Bone marrow (tissue), 2 donors: ENCODE data around the gene ZDHHC13.
"Not testable (repeated sequence)": the region's sequence is repeated elsewhere in the genome, so short reads cannot be mapped to it uniquely, and the experiment has no call there.

ENCODE experiments used
- DNase-seq, 2 donors: peaks; one replicate each; lab custom pipeline; 2025; lab: John Stamatoyannopoulos, UW

Gene ZDHHC13

DNA sequence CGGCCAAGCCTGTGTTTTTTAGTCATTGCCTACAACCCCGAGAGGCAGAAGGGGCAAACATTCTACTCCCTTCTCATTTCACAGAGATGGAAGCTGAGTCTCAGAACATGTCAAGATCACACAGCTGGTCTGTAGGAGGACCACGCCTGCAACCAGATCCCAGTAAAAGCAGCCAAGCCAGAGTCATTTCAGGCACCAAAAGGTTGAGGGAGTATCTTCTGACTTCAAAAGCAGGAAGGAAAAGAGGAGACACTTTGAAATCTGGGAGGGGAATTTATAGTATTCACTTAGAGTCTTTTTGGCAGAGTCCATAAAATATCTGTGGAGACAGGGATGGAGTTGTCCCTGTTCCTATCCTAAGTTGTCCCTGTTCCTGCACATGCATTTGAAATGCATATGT lies 17.9 kb upstream of the ZDHHC13 start:
- DNase-seq = no peak

DNA sequence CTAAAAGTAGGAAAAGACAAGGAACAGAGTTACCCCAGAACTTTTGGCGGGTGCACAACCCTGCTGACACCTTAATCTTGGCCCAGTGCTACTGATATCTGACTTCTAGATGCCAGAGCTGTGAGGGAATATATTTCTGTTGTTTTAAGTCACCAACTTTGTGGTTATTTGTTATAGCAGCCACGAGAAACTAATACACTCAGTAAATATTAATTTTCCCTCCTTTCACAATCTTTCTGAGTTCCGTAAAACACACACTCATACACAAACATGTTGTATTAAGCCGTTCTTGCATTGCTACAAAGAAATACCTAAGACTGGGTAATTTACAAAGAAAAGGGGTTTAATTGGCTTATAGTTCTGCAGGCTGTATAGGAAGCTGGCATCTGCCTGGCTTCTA lies 16.1 kb upstream of the ZDHHC13 start:
- DNase-seq = no peak

DNA sequence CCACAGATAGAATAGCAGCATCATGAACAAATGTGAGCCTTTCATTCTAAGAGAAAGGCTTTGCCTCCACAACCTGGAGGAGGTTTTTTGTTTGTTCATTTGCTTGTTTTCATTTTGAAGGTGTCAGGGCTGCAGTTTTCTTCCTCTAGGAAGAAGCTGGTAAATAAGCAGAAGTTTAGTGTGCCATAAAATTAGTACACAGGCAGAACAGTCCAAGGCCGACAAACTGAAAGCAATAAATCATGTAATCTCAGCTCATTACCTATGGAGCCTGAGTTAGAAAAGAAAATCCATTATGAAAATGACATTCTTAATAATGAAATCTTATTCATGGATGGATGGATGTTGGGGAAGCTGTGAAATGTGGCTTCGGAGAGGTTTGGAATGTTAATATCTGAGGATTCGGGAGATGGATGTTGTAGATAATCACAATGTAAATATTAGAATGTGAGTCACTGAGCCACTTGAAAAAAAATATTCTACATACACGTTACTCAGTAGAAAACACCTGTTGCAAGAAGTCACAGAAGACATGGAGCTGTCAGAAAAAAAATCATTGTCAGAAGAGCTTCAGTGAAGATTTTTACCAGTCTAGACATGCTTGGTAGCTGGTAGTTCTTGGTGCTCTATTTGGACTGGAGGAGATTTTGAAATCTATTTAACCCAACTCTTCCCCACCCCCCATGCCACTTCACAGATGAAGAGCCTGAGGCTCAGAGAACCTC lies 15.0 kb upstream of the ZDHHC13 start:
- no peak for DNase-seq

DNA sequence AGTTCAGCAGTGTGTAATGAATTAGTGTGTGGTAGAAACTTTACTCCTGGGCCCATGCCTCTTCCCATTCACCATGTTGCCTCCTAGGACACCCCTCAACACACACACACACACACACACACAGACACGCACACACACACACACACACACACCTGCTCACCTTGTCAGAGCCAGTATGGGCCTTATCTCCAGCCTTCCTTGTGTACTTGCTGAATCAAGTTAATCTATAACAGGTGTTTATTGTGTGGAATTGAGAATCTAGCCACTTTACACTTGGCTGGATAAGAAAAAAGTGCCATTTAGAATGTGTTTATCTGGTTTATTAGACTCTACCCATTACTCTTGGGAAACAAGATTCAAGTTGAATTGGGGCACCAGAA lies 14.5 kb upstream of the ZDHHC13 start:
- DNase-seq = no peak

DNA sequence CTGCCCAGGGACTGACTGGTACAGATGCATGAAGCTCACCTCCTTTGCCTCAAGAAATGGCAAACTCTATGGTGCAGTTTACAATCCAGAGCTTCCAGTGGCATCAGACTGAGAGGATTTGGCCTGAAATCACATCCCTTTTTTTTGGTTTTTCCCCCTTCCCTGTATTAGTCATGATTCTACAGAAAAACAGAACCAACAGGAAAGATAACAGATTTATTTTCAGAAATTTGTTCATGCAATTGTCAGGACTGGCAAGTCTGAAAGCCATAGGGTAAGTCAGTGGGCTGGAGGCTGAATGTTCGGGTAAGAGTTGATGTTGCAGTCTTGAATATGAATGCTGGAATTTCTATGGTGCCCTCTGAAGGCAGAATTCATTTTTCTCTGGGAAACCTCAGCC lies 12.0 kb upstream of the ZDHHC13 start:
- no peak for DNase-seq

DNA sequence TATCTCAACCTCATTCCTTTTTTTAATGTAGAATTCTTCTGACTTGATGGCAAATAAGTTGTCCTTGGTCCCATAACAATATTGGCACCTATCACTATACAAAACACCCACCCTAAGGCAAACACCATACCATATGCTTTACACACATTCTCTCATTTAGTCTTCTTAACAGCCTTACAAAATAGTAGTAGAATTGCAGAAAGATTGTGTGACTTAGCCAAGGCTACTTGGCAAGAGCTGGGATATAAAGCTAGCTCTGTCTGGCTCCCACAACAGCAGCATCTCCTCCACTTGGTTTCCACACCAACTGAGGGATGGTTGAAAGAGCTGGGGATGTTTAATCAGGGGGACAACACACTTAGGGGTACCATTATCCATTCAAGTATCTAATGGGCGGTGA lies 9.8 kb upstream of the ZDHHC13 start:
- DNase-seq = no peak

DNA sequence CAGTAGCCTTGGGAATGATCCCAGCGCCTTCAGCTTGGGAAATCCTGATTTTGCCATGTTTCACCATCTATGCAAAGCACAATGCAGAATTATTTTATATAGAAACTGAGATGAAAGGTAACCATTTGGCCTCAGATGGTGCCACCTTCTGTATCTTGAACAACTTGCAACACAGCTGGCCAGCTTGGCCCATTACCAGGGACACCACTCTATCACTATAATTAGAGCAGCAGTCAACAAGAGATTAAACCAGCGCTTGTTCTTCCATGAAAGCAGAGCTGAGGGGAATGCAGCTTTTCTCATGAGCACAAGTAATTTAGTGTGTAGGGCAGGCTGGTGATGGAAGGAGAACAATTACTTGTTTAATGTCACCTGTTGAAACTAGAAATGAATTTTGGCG lies 6.7 kb upstream of the ZDHHC13 start:
- no peak for DNase-seq

DNA sequence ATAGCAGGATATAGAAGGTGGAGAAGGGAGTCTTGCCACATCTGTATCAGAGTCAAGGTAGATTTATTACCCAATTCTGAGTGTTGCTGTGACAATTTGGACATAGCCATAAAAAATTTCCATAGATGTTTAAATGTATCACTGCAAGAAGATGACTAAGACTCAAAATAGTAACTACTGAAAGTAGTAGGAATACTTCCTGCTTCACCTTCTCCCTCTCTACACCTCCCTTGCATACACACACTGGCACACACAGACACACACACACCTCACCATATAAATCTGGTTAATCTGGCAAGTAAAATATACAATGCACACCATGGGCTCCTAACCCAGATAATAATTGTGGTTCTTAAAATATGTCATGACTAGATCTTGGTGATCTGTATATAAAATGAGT lies 5.2 kb upstream of the ZDHHC13 start:
- no peak for DNase-seq

DNA sequence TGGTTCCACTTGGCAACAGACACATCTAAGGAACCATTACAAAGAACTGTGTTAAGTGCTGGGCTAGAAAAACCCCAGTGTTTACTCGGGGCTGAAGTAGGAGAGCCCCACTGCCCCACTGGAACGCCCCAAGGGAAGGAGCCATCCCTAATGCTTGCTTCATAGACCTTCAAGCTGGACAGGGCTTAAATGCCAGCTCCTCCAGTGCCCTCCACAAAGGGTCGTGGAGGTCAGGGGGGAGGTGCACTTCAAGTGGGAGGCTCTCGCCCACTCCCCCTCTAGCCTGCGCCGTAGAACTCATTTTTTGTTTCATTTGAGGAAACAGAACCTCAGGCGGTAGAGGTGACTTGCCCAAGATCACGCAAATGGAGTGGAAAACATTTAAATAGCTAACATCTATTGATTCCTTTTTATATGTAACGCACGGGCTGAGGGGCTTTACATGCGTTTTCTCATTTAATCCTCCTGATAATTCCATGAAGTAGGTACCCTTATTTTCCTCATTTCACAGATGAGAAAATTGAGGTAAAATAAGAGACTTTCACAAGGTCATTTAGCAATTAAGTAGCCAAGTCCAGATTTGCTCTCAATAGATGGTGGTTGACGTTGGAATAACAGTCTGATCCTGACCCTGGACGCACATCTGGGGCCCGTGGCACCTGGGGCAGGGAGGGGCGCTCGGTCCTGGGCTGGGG lies 545 bp upstream of the ZDHHC13 start:
- DNase-seq = no peak

DNA sequence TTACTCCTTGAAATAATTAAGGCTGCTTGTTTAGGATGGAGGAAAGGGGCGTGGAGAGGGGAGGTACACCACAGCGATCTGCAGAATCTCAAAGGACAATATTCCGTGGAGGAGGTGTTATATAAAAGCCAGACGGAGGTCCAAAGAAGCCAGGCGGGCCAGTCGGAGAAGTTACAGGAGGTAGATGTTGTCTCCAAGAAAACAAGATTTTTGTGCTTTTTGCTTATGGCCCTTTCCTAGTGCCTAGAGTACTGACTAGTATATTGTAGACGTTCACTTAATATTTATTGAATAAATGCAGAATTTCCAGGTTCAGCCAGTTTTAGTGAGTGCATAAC lies 761 bp downstream of the ZDHHC13 start:
- DNase-seq = no peak

DNA sequence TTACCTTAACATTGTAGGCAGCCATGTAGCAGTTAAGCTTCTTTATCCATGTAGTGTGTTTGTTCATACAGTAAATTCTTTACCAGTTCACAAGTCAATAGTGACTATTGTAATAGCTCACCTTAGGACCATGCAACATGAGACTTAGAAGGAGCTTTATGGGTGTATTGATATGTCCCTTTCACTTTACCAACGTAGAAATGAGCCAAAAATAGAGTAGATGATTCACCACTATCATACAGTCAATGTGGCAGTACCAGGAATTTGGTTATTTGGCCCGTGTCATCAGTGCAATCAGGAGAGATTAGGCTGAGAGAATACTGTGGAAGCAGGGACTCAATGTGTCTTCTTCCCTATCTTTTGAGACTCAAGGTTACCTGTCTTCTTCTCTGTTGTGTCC lies 4.7 kb downstream of the ZDHHC13 start:
- DNase-seq = no peak

DNA sequence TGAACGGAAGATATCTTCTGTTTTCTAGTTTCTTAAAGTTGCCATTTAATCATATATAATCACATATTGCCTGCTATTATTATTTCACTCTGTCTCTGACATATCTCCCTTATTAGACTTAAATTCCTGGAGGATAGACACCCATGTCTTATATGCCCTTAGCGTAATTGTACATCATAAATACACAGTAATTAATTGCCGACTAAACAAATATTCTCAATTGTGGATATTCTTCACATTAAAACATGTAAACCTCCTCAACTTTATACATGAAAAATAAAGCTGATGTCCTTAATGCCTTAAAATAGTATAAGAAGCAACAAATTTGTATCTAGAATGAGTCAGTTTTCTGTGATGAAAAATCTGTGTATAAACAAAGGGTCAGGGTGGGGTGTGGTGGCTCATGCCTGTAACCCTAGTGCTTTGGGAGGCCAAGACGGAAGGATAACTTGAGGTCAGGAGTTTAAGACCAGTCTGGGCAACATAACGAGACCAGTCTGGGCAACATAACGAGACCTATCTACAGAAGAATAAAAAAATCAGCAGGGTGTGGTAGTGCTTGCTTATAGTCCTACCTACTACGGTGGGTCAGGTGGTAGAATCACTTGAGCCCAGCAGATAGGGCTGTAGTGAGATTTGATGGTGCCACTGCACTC lies 6.1 kb downstream of the ZDHHC13 start:
- no peak for DNase-seq

DNA sequence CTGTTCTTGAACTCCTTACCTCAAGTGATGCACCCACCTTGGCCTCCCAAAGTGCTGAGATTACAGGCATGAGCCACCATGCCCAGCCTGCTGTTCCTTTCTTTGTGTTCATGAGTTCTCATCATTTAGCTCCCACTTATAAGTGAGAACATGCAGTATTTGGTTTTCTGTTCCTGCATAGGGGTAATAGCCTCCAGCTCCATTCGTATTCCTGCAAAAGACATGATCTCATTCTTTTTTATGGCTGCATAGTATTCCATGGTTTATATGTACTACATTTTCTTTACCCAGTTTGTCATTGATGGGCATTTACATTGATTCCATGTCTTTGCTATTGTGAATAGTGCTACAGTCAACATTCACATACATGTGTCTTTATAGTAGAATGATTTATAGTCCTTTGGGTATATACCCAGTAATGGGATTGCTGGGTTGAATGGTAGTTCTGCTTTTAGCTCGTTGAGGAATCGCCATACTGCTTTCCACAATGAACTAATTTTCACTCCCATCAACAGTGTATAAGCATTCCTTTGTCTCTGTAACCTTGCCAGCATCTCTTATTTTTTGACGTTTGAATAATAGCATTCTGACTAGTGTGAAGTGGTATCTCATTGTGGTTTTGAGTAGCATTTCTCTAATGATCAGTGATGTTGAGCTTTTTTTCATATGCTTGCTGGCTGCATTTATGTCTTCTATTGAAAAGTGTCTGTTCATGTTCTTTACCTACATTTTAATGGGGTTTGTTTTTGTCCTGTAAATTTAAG lies 9.8 kb downstream of the ZDHHC13 start:
- DNase-seq = not testable (repeated sequence)

DNA sequence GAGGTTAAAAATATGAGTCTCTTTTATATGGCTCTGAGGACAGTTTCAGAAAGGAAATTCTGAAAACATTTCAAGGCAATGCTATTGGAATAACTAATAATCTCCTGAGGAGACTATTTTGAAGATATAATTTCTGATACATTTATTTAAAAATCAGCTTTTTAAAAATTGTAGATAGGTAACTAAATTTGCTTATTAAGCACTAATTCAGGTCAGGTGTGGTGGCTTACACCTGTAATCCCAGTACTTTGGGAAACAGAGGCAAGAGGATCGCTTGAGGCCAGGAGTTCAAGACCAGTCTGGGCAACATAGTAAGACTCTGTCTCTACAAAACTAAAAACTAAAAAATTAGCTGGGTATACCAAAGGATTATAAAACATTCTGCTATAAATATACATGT lies 17.0 kb downstream of the ZDHHC13 start:
- no peak for DNase-seq

DNA sequence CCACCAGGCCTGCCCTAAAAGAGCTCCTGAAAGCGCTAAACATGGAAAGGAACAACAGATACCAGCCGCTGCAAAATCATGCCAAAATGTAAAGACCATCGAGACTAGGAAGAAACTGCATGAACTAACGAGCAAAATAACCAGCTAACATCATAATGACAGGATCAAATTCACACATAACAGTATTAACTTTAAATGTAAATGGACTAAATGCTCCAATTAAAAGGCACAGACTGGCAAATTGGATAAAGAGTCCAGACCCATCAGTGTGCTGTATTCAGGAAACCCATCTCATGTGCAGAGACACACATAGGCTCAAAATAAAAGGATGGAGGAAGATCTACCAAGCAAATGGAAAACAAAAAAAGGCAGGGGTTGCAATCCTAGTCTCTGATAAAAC lies 19.9 kb downstream of the ZDHHC13 start:
- DNase-seq = not testable (repeated sequence)

DNA sequence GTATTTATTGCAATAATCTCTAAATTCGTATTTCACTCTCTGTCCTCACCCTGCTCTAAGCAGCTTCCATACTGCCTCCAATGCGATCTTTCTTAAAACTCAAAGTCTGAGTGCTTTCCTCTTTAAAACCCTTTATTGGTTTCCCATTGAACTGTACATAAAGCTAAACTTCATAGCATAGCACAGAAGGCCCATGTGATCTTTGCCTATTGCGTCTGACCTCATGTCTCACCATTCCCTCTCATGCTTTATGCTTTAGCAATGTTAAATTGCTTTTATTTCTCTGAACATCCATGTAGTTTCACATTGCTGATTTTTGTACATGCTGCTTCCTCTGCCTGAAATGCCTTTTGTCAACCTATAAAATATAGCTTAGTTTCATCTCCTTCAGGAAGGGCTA lies 28.4 kb downstream of the ZDHHC13 start:
- DNase-seq = no peak

DNA sequence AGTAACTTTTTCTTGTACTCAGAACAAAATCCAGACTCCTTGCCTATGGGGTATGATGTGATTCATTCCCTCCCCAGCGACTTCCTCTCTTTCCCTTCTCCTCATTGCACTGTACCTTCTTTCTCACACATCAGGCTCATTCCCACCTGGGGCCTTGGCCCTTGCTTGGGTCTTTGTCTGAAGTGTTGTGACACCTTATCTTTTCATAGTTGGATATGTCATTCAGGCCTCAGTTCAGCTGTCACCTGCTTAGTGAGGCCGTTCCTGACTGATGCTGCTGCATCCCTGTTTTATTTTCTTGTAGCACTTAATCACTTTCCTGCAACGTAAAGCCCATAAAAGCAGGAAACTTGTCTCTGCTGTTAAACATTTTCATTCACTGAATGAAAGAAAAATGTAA lies 39.9 kb downstream of the ZDHHC13 start:
- DNase-seq = no peak

DNA sequence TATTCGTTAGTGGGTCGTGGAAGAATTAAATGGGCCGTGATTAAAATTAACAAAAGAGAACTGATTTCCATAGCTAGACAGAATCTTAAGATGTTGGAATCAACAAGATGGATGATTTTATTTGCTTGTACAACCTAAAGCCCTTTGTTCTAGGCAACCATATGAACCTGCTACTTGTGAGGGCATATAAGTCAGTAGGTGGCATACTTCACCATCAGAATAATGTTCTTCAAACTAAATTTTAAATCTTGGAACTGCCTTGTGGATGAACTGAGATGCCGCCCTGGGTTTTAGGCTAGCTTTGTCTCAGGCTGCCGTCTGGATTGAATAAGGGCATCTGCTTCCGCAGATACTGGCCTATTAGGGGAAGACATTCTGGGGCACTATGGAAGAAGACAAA lies 43.9 kb downstream of the ZDHHC13 start:
- DNase-seq = no peak

DNA sequence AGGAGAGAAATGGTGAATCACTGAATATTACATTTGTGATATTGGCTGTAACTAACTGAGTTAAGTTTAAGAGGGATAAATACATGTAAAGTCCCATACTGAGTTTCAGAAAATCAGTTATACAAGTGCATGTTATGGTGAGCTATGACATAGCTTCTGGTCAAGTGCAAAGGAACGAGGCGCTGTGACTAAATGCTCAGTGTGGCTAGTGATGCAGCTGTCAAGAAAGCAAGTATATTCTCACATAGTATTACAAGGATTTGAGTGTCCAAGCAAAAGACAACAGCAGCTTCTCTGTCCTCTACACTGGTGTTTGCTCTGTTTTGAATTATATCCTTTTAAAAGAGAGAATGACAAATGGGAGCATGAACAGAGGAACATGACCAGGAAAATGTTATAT lies 44.7 kb downstream of the ZDHHC13 start:
- DNase-seq = no peak

DNA sequence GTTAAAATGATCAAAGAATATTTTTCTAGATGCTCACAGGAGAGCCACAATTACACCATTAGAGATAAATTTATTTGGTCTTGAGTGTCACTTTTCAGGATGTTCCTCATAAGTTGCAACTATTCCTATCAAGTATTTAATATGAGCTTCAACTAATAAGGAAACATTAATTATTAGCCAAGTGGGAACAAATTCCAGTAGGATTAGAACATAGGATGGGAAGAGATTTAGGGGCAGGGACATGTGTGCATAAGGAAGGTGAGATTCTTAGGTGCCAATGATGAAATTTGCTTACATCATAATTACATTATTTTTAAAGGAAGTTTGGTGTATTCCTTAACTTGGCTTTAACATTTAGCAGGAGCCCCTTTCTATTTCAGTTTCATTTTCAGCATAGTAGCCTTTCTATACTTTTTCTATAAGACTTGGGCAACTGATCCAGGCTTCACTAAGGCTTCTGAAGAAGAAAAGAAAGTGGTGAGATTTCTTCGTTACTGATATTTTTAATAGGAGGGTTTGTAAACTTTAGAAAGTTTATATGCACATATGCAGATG lies 46.1 kb downstream of the ZDHHC13 start:
- DNase-seq = peak in 1 of 2 donors; percentile 21

DNA sequence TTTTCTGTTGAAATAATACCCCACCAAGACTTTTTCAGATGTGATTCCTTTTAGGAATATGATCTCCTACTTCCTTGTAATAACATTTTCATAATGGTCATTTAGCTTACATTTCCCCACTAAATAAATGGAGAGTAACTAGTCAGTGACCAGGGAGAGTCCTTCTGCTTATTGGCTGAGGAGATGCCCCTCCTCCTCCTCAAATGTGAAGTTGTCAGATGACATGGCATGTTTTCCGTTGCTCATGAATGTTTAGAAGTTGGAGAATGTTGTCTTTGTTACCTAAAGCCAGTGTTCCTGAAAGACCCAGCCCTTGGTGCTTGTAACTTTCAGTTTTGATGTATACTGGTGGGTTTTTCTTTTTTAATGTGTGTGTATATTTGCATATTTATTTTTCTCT lies 46.6 kb downstream of the ZDHHC13 start:
- DNase-seq = no peak

DNA sequence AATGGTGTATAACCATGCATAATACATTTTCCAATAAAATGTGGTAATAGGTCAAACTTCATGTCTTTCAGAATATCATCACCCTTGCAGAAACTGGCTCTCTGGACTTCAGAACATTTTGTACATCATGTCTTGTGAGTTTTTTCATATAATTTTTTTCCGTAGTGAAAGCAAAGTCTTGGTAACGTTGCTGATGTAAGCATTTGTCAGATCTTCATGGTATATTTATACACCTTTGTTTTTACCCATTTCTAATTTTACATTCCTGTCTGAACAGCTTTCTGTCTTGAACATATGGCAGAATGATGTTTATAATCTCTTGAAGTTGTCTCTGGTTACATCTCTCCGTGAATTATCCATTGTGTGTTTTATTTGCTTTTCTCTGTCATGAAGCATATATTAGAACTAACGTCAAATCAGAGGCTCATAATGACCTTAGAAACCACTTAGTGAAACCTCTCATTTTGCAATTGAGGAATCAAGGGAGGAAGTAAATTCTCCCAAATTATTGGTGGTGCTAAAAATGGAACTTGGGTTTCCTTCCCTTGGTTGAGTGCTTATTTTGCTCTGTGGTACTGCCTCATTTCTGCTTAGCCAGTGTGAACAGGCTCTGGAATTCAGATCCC lies 47.4 kb downstream of the ZDHHC13 start:
- DNase-seq = no peak
